H9 (cell line): ENCODE results near the gene CSNK1A1. TPM values are rescaled to one million over a fixed set of nuclear protein-coding genes. Genes with fewer than 3 reads are reported as not detected.

Experiments
- DNase-seq: peaks from one replicate; pipeline ENCODE4 v3.0.0-alpha.2; 2017
- H2AFZ ChIP-seq: one replicate; pipeline ENCODE4 v1.6.1; 2013; ENCODE audit warnings: mild to moderate bottlenecking, low read length, control low read depth, moderate library complexity
- H2AK5ac ChIP-seq: 2 replicates; pipeline ENCODE4 v1.6.1; 2013; ENCODE audit warnings: low read length, control low read depth, mixed read lengths; ENCODE audit not compliant: insufficient read length
- H2BK120ac ChIP-seq: one replicate; pipeline ENCODE4 v1.6.1; 2013; ENCODE audit warnings: low read depth, mild to moderate bottlenecking, low read length, control low read depth, inconsistent platforms; ENCODE audit not compliant: poor library complexity, severe bottlenecking
- H2BK12ac ChIP-seq: 2 replicates; pipeline ENCODE4 v1.6.1; 2013; ENCODE audit warnings: low read length, control low read depth, mixed read lengths, low read depth; ENCODE audit not compliant: insufficient read length
- H2BK15ac ChIP-seq: 2 replicates; pipeline ENCODE4 v1.6.1; 2013; ENCODE audit warnings: low read depth, low read length, control low read depth
- H2BK20ac ChIP-seq: one replicate; pipeline ENCODE4 v1.6.1; 2013; ENCODE audit warnings: low read depth, mild to moderate bottlenecking, low read length, control low read depth, inconsistent platforms; ENCODE audit not compliant: poor library complexity, severe bottlenecking
- H2BK5ac ChIP-seq: 2 replicates; pipeline ENCODE4 v1.6.1; 2013; ENCODE audit warnings: low read length, control low read depth, mixed read lengths; ENCODE audit not compliant: insufficient read length
- H3K14ac ChIP-seq: 2 replicates; pipeline ENCODE4 v1.6.1; 2013; ENCODE audit warnings: low read length, control low read depth; ENCODE audit not compliant: insufficient read depth
- H3K18ac ChIP-seq: 2 replicates; pipeline ENCODE4 v1.6.1; 2013; ENCODE audit warnings: low read depth, mild to moderate bottlenecking, mixed read lengths, low read length, control low read depth; ENCODE audit not compliant: insufficient read length
- H3K23ac ChIP-seq: 2 replicates; pipeline ENCODE4 v1.6.1; 2013; ENCODE audit warnings: low read length, control low read depth, mixed read lengths, low read depth; ENCODE audit not compliant: insufficient read length
- H3K23me2 ChIP-seq: 2 replicates; pipeline ENCODE4 v1.6.1; 2013; ENCODE audit warnings: low read depth, mild to moderate bottlenecking, mixed read lengths, low read length, control low read depth; ENCODE audit not compliant: insufficient read length, poor library complexity, severe bottlenecking
- H3K27ac ChIP-seq: 2 replicates; pipeline ENCODE4 v1.5.1; 2013; ENCODE audit warnings: low read length, control low read depth, mixed read lengths, low read depth; ENCODE audit not compliant: insufficient read length
- H3K27me3 ChIP-seq: 2 replicates; pipeline ENCODE4 v1.6.1; 2013; ENCODE audit warnings: low read length, control low read depth, inconsistent platforms; ENCODE audit not compliant: insufficient read depth
- H3K4ac ChIP-seq: 2 replicates; pipeline ENCODE4 v1.6.1; 2013; ENCODE audit warnings: low read depth, mild to moderate bottlenecking, control low read depth, inconsistent platforms, low read length, moderate library complexity
- H3K4me1 ChIP-seq: 2 replicates; pipeline ENCODE4 v1.6.1; 2013; ENCODE audit warnings: low read length, control low read depth, inconsistent platforms; ENCODE audit not compliant: insufficient read depth
- H3K4me2 ChIP-seq: 2 replicates; pipeline ENCODE4 v1.6.1; 2013; ENCODE audit warnings: low read length, control low read depth, mixed read lengths; ENCODE audit not compliant: insufficient read length, insufficient read depth
- H3K56ac ChIP-seq: 2 replicates; pipeline ENCODE4 v1.6.1; 2013; ENCODE audit warnings: low read depth, mild to moderate bottlenecking, mixed read lengths, low read length, control low read depth; ENCODE audit not compliant: insufficient read length
- H3K79me1 ChIP-seq: 2 replicates; pipeline ENCODE4 v1.6.1; 2013; ENCODE audit warnings: low read depth, mild to moderate bottlenecking, moderate library complexity, low read length, control low read depth, inconsistent platforms; ENCODE audit not compliant: insufficient read depth, poor library complexity, severe bottlenecking
- H3K79me2 ChIP-seq: 2 replicates; pipeline ENCODE4 v1.6.1; 2013; ENCODE audit warnings: low read length, control low read depth, inconsistent platforms; ENCODE audit not compliant: insufficient read depth
- H3K9ac ChIP-seq: 2 replicates; pipeline ENCODE4 v1.6.1; 2013; ENCODE audit warnings: low read length, control low read depth, mixed read lengths; ENCODE audit not compliant: insufficient read length; ENCODE audit errors: extremely low read depth
- H3K9me3 ChIP-seq: one replicate; pipeline ENCODE4 v1.6.1; 2013; ENCODE audit warnings: low read depth, low read length, inconsistent platforms; ENCODE audit not compliant: control insufficient read depth
- H3T11ph ChIP-seq: one replicate; pipeline ENCODE4 v1.6.1; 2013; ENCODE audit warnings: mild to moderate bottlenecking, low read length, control low read depth, inconsistent platforms
- H4K20me1 ChIP-seq: one replicate; pipeline ENCODE4 v1.6.1; 2013; ENCODE audit not compliant: control insufficient read depth, insufficient read length, insufficient read depth
- H4K5ac ChIP-seq: 2 replicates; pipeline ENCODE4 v1.6.1; 2013; ENCODE audit warnings: low read depth, mild to moderate bottlenecking, mixed read lengths, low read length, control low read depth; ENCODE audit not compliant: insufficient read length
- H4K8ac ChIP-seq: replicated peaks from 2 replicates; pipeline ENCODE4 v1.6.1; 2013; ENCODE audit warnings: low read length, control low read depth, mixed read lengths, low read depth; ENCODE audit not compliant: insufficient read length
- H4K91ac ChIP-seq: 2 replicates; pipeline ENCODE4 v1.6.1; 2013; ENCODE audit warnings: low read depth, mild to moderate bottlenecking, moderate library complexity, mixed read lengths, low read length, control low read depth; ENCODE audit not compliant: insufficient read length
- H3K27ac Mint-ChIP-seq, 3 experiments: 2 replicates in 2 of 3; 3 replicates in 1 of 3; pipeline ENCODE4 v1.8.0; 2020 to 2021; ENCODE audit warnings: mixed read lengths in 3 of 3, mild to moderate bottlenecking in 1 of 3, moderate library complexity in 1 of 3
- H3K27me3 Mint-ChIP-seq: 2 replicates; pipeline ENCODE4 v1.8.0; 2021; ENCODE audit warnings: low read depth, mild to moderate bottlenecking, moderate library complexity, mixed read lengths
- H3K36me3 Mint-ChIP-seq, 3 experiments: 2 replicates in 2 of 3; 3 replicates in 1 of 3; pipeline ENCODE4 v1.8.0; 2020 to 2021; ENCODE audit warnings: low read depth in 3 of 3, mixed read lengths in 3 of 3; ENCODE audit not compliant: insufficient read depth in 1 of 3
- H3K4me1 Mint-ChIP-seq, 2 experiments: 2 replicates each; pipeline ENCODE4 v1.8.0; 2020; ENCODE audit warnings: mixed read lengths in 2 of 2
- H3K4me3 Mint-ChIP-seq, 2 experiments: 2 replicates in 1 of 2; 3 replicates in 1 of 2; pipeline ENCODE4 v1.8.0; 2020 to 2021; ENCODE audit warnings: mild to moderate bottlenecking in 2 of 2, mixed read lengths in 2 of 2, moderate library complexity in 1 of 2
- H3K9me3 Mint-ChIP-seq, 2 experiments: 2 replicates in 1 of 2; 3 replicates in 1 of 2; pipeline ENCODE4 v1.8.0; 2020; ENCODE audit warnings: mild to moderate bottlenecking in 2 of 2, mixed read lengths in 2 of 2, moderate library complexity in 1 of 2
- WGBS: extraction: QIAGEN DNeasy Blood & Tissue Kit; methylation state at CpG from one replicate; pipeline ENCODE4 v1.1.7; 2013; ENCODE audit warnings: missing lambda C conversion rate, low lambda C conversion rate, mixed read lengths; ENCODE audit not compliant: insufficient read length; ENCODE audit errors: extremely low coverage; 5-methylcytosine and 5-hydroxymethylcytosine counted together
- total RNA-seq: library from RNA; stranded (reverse); gene quantifications from 2 replicates; pipeline ENCODE4 v1.2.1, GENCODE V29; 2021
- TF ChIP-seq, protein P1 (sequence below): fragments of 200-600 bp; sonication (generic); conservative IDR thresholded peaks from 3 replicates; pipeline ENCODE4 v1.8.0; 2021; ENCODE audit warnings: antibody characterized with exemption, mild to moderate bottlenecking

CSNK1A1 gene
- total RNA-seq, 1 experiment from 2014 or later = 310 TPM

DNA sequence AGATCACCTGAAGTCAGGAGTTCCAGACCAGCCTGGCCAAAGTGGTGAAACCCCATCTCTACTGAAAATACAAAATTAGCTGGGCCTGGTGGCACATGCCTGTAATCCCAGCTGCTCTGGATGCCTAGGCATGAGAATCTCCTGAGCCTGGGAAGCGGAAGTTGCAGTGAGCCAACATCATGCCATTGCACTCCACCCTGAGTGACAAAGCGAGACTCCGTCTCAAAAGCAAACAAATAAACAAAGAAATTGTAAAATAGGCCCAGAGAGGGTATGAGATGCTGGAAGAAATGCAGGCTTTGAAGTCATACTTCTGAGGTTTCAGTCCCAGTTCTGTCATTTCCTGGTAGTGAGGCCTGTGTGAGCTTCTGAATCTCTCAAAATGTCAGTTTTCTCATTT is 24.8 kb upstream of the CSNK1A1 start:
- H2BK15ac ChIP-seq = no peak overlapping the region
- no peak overlapping the region for H2BK12ac ChIP-seq
- no peak overlapping the region for H4K5ac ChIP-seq
- H3K79me2 ChIP-seq = no peaks in the 10 kb centered on the region; the same call in 1 of the 2 replicates
- H3K14ac ChIP-seq = no peak overlapping the region
- no CpG with 5 or more reads among the region's 3 CpGs for WGBS
- peaks cover 3% of the 10 kb centered on the region for H3K27me3 ChIP-seq
- no peak overlapping the region for H3K56ac ChIP-seq
- peaks cover 5 to 7% of the 10 kb centered on the region in 2 experiments; a peak in 2 of 4 replicates for H3K4me1 Mint-ChIP-seq
- H3K4me1 ChIP-seq = no peaks in the 10 kb centered on the region
- peaks cover 3% of the 10 kb centered on the region for H3K23me2 ChIP-seq
- H4K20me1 ChIP-seq = no peaks in the 10 kb centered on the region
- peaks cover 29% of the 10 kb centered on the region for H3K27me3 Mint-ChIP-seq
- no peaks in the 10 kb centered on the region for H3K9me3 ChIP-seq
- H2BK120ac ChIP-seq = no peak overlapping the region
- no peak overlapping the region for H3K4me3 Mint-ChIP-seq
- H3K9ac ChIP-seq = no peak overlapping the region
- H3K18ac ChIP-seq = no peak overlapping the region
- no peak overlapping the region for H3K4me2 ChIP-seq
- H3K27ac Mint-ChIP-seq = no peak overlapping the region
- H4K91ac ChIP-seq = no peak overlapping the region
- no peak overlapping the region for H3K27ac ChIP-seq
- no peaks in the 10 kb centered on the region for H3K79me1 ChIP-seq
- H2BK5ac ChIP-seq = no peak overlapping the region
- H3K23ac ChIP-seq = no peak overlapping the region
- H3K4ac ChIP-seq = no peak overlapping the region
- TF ChIP-seq, protein P1, sequence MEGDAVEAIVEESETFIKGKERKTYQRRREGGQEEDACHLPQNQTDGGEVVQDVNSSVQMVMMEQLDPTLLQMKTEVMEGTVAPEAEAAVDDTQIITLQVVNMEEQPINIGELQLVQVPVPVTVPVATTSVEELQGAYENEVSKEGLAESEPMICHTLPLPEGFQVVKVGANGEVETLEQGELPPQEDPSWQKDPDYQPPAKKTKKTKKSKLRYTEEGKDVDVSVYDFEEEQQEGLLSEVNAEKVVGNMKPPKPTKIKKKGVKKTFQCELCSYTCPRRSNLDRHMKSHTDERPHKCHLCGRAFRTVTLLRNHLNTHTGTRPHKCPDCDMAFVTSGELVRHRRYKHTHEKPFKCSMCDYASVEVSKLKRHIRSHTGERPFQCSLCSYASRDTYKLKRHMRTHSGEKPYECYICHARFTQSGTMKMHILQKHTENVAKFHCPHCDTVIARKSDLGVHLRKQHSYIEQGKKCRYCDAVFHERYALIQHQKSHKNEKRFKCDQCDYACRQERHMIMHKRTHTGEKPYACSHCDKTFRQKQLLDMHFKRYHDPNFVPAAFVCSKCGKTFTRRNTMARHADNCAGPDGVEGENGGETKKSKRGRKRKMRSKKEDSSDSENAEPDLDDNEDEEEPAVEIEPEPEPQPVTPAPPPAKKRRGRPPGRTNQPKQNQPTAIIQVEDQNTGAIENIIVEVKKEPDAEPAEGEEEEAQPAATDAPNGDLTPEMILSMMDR = no peak
- no peak overlapping the region for H2BK20ac ChIP-seq
- no peak overlapping the region for H2AK5ac ChIP-seq
- H3T11ph ChIP-seq = no peak overlapping the region
- no peak overlapping the region for H2AFZ ChIP-seq
- no peaks in the 10 kb centered on the region for H3K36me3 Mint-ChIP-seq
- no peak overlapping the region for H4K8ac ChIP-seq
- DNase-seq = no peak
- no peaks in the 10 kb centered on the region for H3K9me3 Mint-ChIP-seq
